Bronchial epithelial cell (primary cell): ENCODE results near the gene PPP1CC. TPM values are rescaled to one million over a fixed set of nuclear protein-coding genes. Genes with fewer than 3 reads are reported as not detected.

Experiments
- DNase-seq: peaks from one replicate; pipeline ENCODE4 v3.0.0-alpha.2; 2010; ENCODE audit warnings: low read depth
- FAIRE-seq: peaks from 2 replicates; lab custom pipeline; 2011; peaks lifted over from hg19 to GRCh38; lab: Jason Lieb, UNC
- H3K27me3 ChIP-seq: 2 replicates; pipeline ENCODE4 v1.5.1; 2011; ENCODE audit warnings: low read length; ENCODE audit not compliant: control insufficient read depth, insufficient read depth
- H3K36me3 ChIP-seq: 2 replicates; pipeline ENCODE4 v1.5.1; 2011; ENCODE audit warnings: low read length; ENCODE audit not compliant: control insufficient read depth, insufficient read depth
- H3K4me3 ChIP-seq: 2 replicates; pipeline ENCODE4 v1.5.1; 2011; ENCODE audit warnings: mild to moderate bottlenecking, low read depth, low read length, control low read depth
- total RNA-seq: library from RNA; depleted of rRNA; stranded (reverse); fragments of >200 nt; gene quantifications from 2 replicates; pipeline ENCODE4 v1.2.1, GENCODE V29; 2014
- TF ChIP-seq, protein P1 (sequence below): IDR thresholded peaks from 2 replicates; pipeline ENCODE4 v1.5.1; 2011; ENCODE audit warnings: mild to moderate bottlenecking, moderate library complexity, low read length, control low read depth, inconsistent platforms; ENCODE audit not compliant: insufficient read depth, severe bottlenecking

PPP1CC gene
- total RNA-seq, 1 donor from 2014 or later = 86.6 TPM

DNA sequence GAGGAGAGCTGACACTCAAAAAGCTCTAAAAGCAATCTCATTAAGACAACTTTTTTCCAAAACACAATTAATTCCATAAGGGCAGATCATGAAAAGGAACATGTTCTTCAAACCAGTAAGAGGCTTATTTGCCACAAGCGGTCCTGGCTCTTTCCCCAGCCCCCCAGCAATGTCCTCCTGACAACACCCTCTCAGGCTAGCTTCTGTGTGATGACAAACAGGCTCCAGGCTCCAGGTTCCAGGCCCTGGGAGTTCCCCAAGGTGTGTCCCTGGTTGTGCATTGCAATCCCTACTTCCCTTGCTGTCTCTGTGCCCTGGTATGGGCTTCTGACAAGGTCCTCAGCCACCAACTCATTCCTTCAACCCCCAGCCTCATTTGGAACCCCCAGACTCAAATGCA lies 62.7 kb downstream of the PPP1CC start:
- FAIRE-seq (no peak), DNase-seq (peak; percentile 4)
- TF ChIP-seq, protein P1, sequence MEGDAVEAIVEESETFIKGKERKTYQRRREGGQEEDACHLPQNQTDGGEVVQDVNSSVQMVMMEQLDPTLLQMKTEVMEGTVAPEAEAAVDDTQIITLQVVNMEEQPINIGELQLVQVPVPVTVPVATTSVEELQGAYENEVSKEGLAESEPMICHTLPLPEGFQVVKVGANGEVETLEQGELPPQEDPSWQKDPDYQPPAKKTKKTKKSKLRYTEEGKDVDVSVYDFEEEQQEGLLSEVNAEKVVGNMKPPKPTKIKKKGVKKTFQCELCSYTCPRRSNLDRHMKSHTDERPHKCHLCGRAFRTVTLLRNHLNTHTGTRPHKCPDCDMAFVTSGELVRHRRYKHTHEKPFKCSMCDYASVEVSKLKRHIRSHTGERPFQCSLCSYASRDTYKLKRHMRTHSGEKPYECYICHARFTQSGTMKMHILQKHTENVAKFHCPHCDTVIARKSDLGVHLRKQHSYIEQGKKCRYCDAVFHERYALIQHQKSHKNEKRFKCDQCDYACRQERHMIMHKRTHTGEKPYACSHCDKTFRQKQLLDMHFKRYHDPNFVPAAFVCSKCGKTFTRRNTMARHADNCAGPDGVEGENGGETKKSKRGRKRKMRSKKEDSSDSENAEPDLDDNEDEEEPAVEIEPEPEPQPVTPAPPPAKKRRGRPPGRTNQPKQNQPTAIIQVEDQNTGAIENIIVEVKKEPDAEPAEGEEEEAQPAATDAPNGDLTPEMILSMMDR = no peak
- no peak overlapping the region for H3K4me3 ChIP-seq
- H3K27me3 ChIP-seq = no peaks in the 10 kb centered on the region
- no peaks in the 10 kb centered on the region for H3K36me3 ChIP-seq

DNA sequence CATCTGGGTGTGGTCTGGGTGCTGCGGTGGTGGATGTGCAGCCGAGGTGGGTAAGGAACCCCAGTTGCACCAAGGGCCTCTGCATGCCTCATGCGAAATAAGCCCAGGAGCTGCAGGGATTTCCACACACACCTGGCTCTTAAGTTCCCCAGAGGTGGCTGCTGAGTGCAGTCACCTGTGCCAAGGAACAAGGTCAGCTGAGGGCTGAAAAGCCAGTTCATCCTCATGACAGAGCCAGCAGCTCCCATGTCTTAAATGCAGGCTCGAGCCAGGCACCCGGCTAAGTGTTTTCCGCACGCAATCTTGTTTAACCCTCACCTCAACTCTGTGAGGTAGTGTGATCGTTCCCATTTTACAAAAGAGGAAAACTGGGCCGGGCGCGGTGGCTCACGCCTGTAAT lies 63.5 kb downstream of the PPP1CC start:
- Histone ChIP-seq H3K27me3 (no peaks in the 10 kb centered on the region), H3K4me3 (no peak overlapping the region), H3K36me3 (no peaks in the 10 kb centered on the region)
- TF ChIP-seq, protein P1 = no peak
- DNase-seq (no peak), FAIRE-seq (no peak)

DNA sequence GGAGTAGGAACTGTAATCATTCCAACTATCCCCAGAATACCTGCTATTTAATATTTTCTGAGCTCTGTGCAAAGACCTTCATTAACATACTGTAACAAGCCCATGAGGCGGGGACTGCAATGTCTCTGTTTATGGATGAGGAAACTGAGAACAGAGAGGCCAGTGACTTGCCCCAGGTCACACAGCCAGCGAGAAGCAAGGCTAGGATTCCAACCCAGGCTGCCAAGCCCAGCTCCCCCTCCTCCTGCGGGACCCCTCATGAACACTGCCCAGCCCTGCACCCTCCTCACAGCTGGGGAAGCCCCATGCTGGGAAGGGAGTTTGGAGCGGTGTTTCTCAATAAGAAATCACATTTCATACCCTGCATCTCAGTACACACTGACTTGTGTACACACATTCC lies 64.7 kb downstream of the PPP1CC start:
- Histone ChIP-seq H3K36me3 (no peaks in the 10 kb centered on the region), H3K4me3 (no peak overlapping the region), H3K27me3 (no peaks in the 10 kb centered on the region)
- TF ChIP-seq, protein P1 = no peak
- DNase-seq = no peak
- no peak for FAIRE-seq

DNA sequence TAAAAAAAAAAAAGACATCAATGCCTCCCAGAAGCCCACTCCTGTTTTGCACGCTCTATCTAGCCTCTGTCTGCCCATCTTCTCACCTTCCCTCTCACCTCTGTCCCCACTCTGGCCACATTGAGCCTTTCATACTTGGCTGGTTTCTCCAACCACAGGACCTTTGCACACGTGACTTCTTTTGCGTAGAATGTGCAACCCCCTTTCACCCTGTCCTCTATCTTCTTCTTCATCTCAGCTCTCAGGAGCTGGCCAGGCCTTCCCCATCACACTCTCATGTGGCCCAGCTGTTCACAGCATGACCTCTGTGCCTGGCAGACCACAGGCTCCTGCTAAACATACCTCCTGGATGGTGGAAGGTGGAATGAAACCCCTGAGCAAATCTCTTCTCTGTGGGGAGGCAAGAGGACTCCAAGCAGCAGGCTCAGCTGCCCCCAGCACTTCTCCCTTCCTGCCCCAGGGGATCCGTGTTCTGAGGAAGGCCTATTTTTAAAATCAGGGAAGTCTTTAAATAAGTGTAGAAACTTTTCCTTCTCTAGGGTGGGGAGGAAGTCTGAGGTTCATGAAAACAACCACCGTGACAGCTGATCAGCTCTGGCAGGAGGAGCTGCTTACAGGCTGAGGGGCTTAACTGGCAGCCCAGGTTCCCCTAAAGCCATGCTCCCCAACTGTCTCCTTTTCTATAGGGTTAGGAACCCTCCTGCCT lies 65.3 kb downstream of the PPP1CC start:
- TF ChIP-seq, protein P1 = no peak
- no peak for FAIRE-seq
- Histone ChIP-seq H3K4me3 (no peak overlapping the region), H3K36me3 (no peaks in the 10 kb centered on the region), H3K27me3 (no peaks in the 10 kb centered on the region)
- no peak for DNase-seq

DNA sequence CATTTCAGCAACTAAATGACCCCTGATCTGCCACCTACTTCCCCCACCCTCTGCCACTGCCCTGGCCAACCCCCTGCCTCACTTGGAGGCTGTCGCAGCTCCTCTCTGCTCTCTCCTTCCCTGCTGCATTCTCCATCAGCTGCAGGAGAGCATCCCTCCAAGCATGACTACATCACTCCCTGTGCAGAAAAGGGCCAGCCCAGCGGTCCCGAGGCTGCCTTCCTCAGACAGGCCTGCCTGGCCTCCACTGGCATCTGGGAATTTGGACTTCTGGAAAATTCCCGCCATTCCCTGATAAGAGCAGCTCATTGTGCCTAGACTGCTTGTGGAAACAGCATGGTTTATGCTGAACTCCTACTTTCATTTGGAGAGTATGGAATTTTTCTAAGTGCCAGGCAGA lies 66.5 kb downstream of the PPP1CC start:
- Histone ChIP-seq H3K27me3 (no peaks in the 10 kb centered on the region), H3K36me3 (no peaks in the 10 kb centered on the region), H3K4me3 (no peak overlapping the region)
- TF ChIP-seq, protein P1 = no peak
- no peak for DNase-seq
- FAIRE-seq = no peak

DNA sequence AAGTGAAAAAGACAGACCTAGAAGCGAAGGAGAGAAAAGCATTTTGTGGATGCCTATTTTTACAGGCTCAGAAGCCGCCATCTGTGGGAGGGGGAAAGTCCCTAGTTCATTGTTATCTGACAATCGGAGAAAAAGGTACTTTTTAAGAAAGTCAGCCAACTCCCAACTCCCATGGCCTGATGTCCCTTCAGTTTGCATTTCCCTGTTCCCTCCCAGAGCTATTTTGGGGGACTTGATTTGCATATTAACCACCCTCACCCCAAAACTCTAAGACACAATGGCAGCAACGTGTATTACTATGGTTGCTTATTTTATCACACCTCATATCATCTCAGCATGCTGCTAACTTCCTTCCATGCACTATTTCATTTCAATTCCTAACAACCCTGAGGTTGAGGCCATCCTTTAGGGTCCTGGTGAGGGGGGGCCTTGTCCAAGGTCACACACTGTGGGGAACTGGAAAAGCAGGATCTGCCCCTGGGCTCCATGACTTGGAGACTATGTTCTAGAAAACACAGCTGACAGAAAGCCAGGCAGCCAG lies 72.5 kb downstream of the PPP1CC start:
- TF ChIP-seq, protein P1 = no peak
- FAIRE-seq = no peak

More for the DNA sequence above, 72.5 kb downstream of the PPP1CC start:
- Histone ChIP-seq H3K27me3 (peaks cover 2% of the 10 kb centered on the region), H3K36me3 (no peaks in the 10 kb centered on the region), H3K4me3 (no peak overlapping the region)
- DNase-seq = no peak
